ENCODE measurements around the gene MLC1.
"Not testable (repeated sequence)": the region's sequence is repeated elsewhere in the genome, so short reads cannot be mapped to it uniquely, and the experiment has no call there.

Gene MLC1

GRCh38 chr22:50102946-50103345 lies 17.7 kb upstream of the MLC1 start:
- DNase-seq (ENCODE audit: low read depth) = no peak

DNA sequence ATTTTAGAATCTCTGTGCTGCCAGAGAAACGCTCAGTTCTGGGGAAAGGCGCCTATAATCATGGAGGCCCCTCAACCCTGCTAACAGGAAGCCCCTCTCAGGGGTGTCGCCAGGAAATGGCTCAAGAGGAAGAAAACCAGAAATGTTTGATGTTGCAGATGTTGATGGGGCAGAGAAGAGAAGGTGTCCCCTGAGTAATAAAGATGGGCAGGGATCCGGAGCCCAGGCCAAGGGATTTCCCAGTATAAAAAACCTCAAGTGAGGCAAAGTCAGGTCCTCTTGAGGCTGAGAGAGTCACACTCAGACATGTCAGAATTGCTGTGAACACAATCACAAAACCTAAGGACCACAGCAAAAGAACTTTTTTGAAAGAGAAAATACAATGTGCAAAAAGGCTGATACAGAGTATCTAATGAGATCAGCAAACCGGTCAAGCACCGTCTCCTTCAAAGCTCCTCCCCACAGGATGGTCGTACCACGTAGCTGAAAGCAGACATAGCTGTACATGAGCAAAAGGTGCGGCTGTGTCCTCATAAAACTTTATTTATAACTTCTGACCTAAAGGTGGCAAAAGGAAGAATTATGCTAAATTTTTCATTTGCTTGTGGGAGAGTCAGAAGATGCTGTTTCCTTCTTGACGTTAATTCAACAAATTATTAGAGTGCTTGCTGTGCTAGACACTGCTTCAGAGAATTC lies 16.8 kb upstream of the MLC1 start:
- DNase-seq (ENCODE audit: low read depth) = no peak

- DNase-seq (ENCODE audit: low read depth) = no peak
Observed at GRCh38 chr22:50098052-50098451, 12.8 kb upstream of the MLC1 start.

GRCh38 chr22:50092342-50092741 lies 7.1 kb upstream of the MLC1 start:
- no peak for DNase-seq (ENCODE audit: low read depth)

- no peak for DNase-seq (ENCODE audit: low read depth)
Observed at GRCh38 chr22:50091092-50091768, 6.0 kb upstream of the MLC1 start.

- no peak for DNase-seq (ENCODE audit: low read depth)
Observed at GRCh38 chr22:50090412-50090714, 5.1 kb upstream of the MLC1 start.

GRCh38 chr22:50089682-50090411 lies 4.6 kb upstream of the MLC1 start, which contains the start of gene MOV10L1:
Gene MOV10L1 (plus strand): TSS chr22:50090006. CDS start chr22:50090089, 83 bp downstream.
- DNase-seq (ENCODE audit: low read depth) = no peak

DNA sequence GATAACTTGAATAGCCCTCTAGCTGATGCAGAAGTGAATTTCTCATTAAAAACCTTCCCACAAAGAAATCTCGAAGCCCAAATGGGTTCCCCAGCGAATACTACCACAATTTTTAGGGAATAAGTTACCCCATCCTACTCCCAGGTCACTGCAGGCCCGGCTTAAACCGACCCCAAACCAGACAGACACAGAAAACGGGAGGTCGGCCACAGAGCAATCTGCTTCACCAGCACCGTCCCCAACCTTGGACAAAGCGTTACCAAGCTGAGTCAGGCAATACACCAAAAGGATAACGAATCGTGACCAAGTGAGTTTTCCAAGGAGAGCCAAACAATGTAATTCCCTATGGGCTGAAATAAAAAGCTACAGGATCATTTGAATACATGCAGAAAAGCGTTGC lies 4.0 kb upstream of the MLC1 start:
- no peak for DNase-seq (ENCODE audit: low read depth)

DNA sequence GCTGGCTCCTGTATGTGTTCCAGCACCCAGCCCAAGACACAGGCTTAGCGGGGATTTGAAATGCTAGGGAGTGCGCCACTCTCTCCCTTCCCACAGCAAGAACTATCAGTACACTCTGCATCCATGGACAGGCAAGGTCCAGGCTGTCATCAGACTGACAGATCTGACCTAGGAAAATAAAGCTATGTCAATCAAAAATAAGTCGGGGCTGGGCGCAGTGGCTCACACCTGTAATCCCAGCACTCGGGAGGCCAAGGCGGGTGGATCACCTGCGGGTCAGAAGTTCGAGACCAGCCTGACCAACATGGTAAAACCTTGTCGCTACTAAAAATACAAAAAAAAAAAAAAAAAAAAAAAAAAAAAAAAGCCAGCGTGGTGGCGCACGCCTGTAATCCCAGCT lies 2.9 kb upstream of the MLC1 start:
- no peak for DNase-seq (ENCODE audit: low read depth)

GRCh38 chr22:50087646-50088045 lies 2.4 kb upstream of the MLC1 start:
- DNase-seq (ENCODE audit: low read depth) = no peak

DNA sequence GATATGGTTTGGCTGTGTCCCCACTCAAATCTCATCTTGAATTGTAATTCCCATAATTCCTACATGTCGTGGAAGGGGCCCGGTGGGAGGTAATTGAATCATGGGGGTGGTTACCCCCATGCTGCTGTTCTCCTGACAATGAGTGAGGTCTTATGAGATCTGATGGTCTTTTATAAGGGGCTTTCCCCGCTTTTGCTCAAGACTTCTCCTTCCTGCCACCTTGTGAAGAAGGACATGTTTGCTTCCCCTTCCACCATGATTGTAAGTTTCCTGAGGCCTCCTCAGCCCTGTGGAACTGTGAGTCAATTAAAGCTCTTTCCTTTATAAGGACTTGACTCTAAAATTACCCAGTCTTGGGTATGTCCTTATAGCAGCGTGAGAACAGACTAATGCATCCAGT lies 1.7 kb upstream of the MLC1 start:
- not testable (repeated sequence) for DNase-seq (ENCODE audit: low read depth)

- DNase-seq (ENCODE audit: low read depth) = no peak
Observed at GRCh38 chr22:50086526-50086925, 1.3 kb upstream of the MLC1 start.

GRCh38 chr22:50084614-50085021 lies 608 bp downstream of the MLC1 start:
- no peak for DNase-seq (ENCODE audit: low read depth)

- DNase-seq (ENCODE audit: low read depth) = no peak
Observed at GRCh38 chr22:50084080-50084477, 1.1 kb downstream of the MLC1 start.

- DNase-seq (ENCODE audit: low read depth) = no peak
Observed at GRCh38 chr22:50083462-50084079, 1.7 kb downstream of the MLC1 start.

DNA sequence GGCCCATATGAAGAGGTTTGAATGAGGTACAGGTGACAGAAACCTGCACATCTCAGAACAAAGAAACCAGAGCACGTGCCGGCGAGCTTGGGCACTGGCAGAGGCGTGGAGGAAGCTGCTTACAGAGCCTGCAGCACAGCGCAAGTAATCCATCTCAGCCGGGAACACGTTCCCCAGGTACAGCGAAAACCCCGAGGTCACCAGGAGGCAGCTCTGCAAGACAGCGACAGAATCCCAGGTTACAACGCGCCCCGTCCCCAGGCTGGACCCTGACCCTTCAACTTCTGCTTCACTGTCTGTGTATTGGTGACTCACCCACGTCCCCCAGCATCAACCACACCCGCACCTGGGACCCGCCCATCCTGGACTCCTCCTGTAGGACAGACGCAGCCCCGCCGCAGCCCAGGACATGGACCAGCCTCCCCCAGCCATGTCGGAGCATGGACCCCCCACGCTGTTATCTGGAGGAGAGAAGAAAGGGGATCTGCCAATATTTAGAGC lies 2.2 kb downstream of the MLC1 start:
- DNase-seq (ENCODE audit: low read depth) = no peak

DNA sequence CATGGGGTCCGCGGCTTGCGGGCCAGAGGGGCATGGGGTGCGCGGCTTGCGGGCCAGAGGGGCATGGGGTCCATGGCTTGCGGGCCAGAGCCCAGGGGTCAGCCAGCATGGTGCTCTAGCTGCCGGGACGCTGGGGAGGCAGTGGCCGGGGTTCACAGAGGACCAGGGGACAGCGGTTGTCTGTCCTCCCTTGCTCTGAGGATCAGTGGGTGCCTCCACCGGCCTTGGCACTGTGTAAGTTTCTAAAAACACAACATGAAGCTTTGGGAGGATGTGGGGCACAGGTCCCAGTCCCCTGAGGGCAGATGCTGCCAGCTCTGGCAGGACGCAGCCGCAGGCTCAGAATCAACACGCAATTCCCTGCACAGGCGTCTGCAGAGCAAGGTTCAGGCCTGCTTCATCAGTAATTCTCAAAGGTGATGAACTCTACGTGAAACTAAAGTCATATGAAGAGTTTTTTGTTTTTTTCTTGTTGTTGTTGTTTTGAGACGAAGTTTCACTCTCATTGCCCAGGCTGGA lies 3.0 kb downstream of the MLC1 start:
- no peak for DNase-seq (ENCODE audit: low read depth)

DNA sequence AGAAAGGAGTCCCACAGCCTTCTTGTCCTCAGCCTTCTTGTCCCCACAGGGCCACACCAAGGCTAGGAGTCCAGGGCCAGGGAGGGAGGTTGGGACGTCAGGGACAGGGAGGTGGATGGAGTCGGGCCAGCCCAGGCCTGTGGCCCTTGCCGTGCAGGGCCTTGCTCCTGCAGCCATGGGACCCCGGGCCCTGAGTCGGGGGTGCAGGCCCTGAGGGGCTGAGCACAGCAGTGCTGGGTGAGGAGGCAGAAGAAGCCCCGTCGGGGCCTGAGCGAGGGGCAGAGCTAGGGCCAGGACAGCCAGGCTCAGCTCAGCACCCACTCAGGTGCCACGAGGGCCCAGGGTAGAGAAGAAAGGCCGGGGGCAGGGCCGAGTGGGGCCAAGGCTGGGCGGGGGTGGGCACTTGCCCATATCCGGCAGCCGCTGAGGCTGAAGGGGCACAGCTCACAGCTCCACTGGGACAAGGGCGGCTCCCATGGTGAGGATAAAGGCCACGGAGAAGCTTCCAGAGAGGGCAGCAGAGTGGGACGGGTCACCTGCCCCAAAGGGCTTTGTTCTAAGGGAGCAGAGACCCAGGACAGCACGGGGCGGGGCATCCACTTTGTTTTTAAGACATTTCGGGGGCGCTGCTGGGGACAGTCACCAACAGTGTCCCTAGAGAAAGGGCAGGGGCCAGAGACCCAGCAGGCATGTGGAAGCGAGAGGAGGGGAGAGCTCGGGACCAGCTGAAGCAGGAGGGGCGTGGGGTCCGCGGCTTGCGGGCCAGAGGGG lies 3.6 kb downstream of the MLC1 start:
- no peak for DNase-seq (ENCODE audit: low read depth)

- no peak for DNase-seq (ENCODE audit: low read depth)
Observed at GRCh38 chr22:50080077-50080465, 5.2 kb downstream of the MLC1 start.

DNA sequence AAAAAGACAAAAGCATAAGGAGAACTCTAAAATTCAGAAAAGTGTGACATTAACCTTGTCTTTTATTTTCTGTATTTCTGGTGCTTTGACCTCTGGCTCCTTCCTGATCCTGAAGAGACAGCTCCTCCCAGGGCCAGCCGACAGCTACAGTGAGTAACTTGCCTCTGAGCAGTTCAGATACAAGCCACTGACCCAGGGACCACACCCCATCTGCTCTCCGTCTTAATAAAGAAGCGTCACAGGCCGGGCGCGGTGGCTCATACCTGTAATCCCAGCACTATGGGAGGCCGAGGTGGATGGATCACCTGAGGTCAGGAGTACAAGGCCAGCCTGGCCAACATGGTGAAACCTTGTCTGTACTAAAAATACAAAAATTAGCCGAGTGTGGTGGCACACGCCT lies 6.5 kb downstream of the MLC1 start:
- no peak for DNase-seq (ENCODE audit: low read depth)

GRCh38 chr22:50078246-50078645 lies 7.0 kb downstream of the MLC1 start:
- no peak for DNase-seq (ENCODE audit: low read depth)

All from GM04504 (cell line).